Keratinocyte (primary cell): ENCODE data around the gene TBCD. TPM values are rescaled to one million over a fixed set of nuclear protein-coding genes. Genes with fewer than 3 reads are reported as not detected.

ENCODE experiments used
- DNase-seq: peaks from one replicate; pipeline ENCODE4 v3.0.0-alpha.2; 2011; ENCODE audit warnings: low read depth, missing footprints, low spot score
- FAIRE-seq: peaks from 2 replicates; lab custom pipeline; 2011; peaks lifted over from hg19 to GRCh38; lab: Jason Lieb, UNC
- H2AFZ ChIP-seq: 2 replicates; pipeline ENCODE4 v1.6.0; 2012; ENCODE audit warnings: low read length, control low read depth, inconsistent platforms; ENCODE audit not compliant: control insufficient read depth
- H3K27ac ChIP-seq: 2 replicates; pipeline ENCODE4 v1.5.1; 2011; ENCODE audit warnings: low read length; ENCODE audit not compliant: control insufficient read depth, insufficient read depth
- H3K27me3 ChIP-seq: 3 replicates; pipeline ENCODE4 v1.6.0; 2011; ENCODE audit warnings: low read length; ENCODE audit not compliant: control insufficient read depth, insufficient read depth; ENCODE audit errors: extremely low read depth
- H3K36me3 ChIP-seq, 2 experiments: 2 replicates in 1 of 2; 3 replicates in 1 of 2; pipeline ENCODE4 v1.5.1; 2011; ENCODE audit warnings: low read length in 2 of 2, mild to moderate bottlenecking in 1 of 2; ENCODE audit not compliant: control insufficient read depth in 2 of 2, insufficient read depth in 2 of 2; ENCODE audit errors: extremely low read depth in 1 of 2
- H3K4me1 ChIP-seq: 3 replicates; pipeline ENCODE4 v1.5.1; 2011; ENCODE audit warnings: low read length; ENCODE audit not compliant: control insufficient read depth, insufficient read depth; ENCODE audit errors: extremely low read depth
- H3K4me2 ChIP-seq: 3 replicates; pipeline ENCODE4 v1.6.0; 2011; ENCODE audit warnings: low read depth, low read length; ENCODE audit not compliant: control insufficient read depth, insufficient read depth; ENCODE audit errors: extremely low read depth
- H3K4me3 ChIP-seq, 3 experiments: fragments of 200-600 bp in 1 of 3; sonication (generic) in 1 of 3; 2 replicates in 2 of 3; 3 replicates in 1 of 3; pipeline ENCODE4 v1.5.1; 2011 to 2016; ENCODE audit warnings: low read length in 3 of 3, mild to moderate bottlenecking in 3 of 3, control low read depth in 2 of 3, inconsistent platforms in 1 of 3, low read depth in 1 of 3, mixed read lengths in 1 of 3, mixed run types in 1 of 3, moderate library complexity in 1 of 3; ENCODE audit not compliant: control insufficient read depth in 2 of 3, insufficient read depth in 2 of 3; ENCODE audit errors: extremely low read depth in 1 of 3
- H3K79me2 ChIP-seq: 2 replicates; pipeline ENCODE4 v1.6.0; 2012; ENCODE audit warnings: low read length; ENCODE audit not compliant: control insufficient read depth, insufficient read depth
- H3K9ac ChIP-seq: 3 replicates; pipeline ENCODE4 v1.6.0; 2011; ENCODE audit warnings: low read length; ENCODE audit not compliant: control insufficient read depth, insufficient read depth; ENCODE audit errors: extremely low read depth
- H3K9me1 ChIP-seq: 3 replicates; pipeline ENCODE4 v1.6.0; 2011; ENCODE audit warnings: low read length; ENCODE audit not compliant: control insufficient read depth, insufficient read depth; ENCODE audit errors: extremely low read depth
- H3K9me3 ChIP-seq: 2 replicates; pipeline ENCODE4 v1.5.1; 2012; ENCODE audit warnings: low read depth, low read length; ENCODE audit not compliant: control insufficient read depth
- H4K20me1 ChIP-seq: 3 replicates; pipeline ENCODE4 v1.6.0; 2011; ENCODE audit warnings: low read length; ENCODE audit not compliant: control insufficient read depth, insufficient read depth; ENCODE audit errors: extremely low read depth
- EZH2 ChIP-seq: IDR thresholded peaks from one replicate; pipeline ENCODE4 v1.6.1; 2012; ENCODE audit warnings: inconsistent platforms, mild to moderate bottlenecking, low read length, moderate library complexity
- dilution Hi-C: fragments of 300-500 bp; cut with MboI; formaldehyde crosslinking; loops from one replicate; pipeline ENCODE4 v1.7.0; 2020; ENCODE audit warnings: low sequenced_read_pairs; ENCODE audit not compliant: extremely low pct_ligation_motif_present
- polyA plus RNA-seq, 5 experiments: library from polyadenylated mRNA; depleted of rRNA in 3 of 5; stranded (reverse) in 3 of 5; stranded (forward) in 1 of 5; unstranded in 1 of 5; fragments of >200 nt; gene quantifications; 1 replicate in 1 of 5; 2 replicates in 3 of 5; 3 replicates in 1 of 5; pipeline versions ENCODE4 v1.2.1 to v1.2.3, GENCODE V29; 2011 to 2012; ENCODE audit warnings: missing spikeins in 2 of 5, low read depth in 1 of 5, low replicate concordance in 1 of 5
- TF ChIP-seq, protein P1 (sequence below), 3 experiments: IDR thresholded peaks in 1 of 3; conservative IDR thresholded peaks in 1 of 3; optimal IDR thresholded peaks in 1 of 3; 2 replicates in 2 of 3; 3 replicates in 1 of 3; pipeline versions ENCODE3 to v1.5.1; 2011; ENCODE audit warnings: low read length in 3 of 3, mild to moderate bottlenecking in 3 of 3, moderate library complexity in 2 of 3, control low read depth in 1 of 3, inconsistent platforms in 1 of 3; ENCODE audit not compliant: insufficient read depth in 2 of 3; ENCODE audit errors: extremely low read depth in 1 of 3

The TBCD gene
- polyA plus RNA-seq, 1 donor (not counting 4 experiments of a cell fraction or from before 2014, with no cell fraction given): 36.2 TPM

DNA sequence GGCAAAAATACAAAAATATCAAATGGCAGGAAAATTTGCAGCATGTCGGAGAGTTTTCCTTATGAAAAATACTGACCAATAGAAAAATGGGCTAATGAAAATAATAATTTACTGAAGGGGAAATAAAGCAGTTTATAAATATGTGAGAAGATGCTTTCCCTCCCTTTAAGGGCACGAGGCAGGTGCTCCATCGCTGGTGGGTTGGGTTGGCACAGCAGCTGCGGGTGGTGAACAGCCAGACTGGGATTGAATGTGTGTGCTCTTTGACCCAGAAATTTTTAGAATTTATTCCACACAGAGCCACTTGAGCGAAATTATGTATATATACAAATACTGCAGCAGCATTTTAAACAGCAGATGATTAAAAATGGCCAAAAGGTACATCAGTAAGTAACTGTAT is 197.1 kb downstream of the TBCD start:
- Histone ChIP-seq H3K9me1 (no peaks in the 10 kb centered on the region), H3K9me3 (peaks cover 16% of the 10 kb centered on the region), H3K4me2 (no peak overlapping the region), H4K20me1 (no peaks in the 10 kb centered on the region), H3K27ac (no peak overlapping the region), H3K4me1 (no peaks in the 10 kb centered on the region), H3K27me3 (no peaks in the 10 kb centered on the region), H3K4me3 (no peak overlapping the region), H3K79me2 (no peaks in the 10 kb centered on the region), H3K36me3 (peaks cover under 1 to 3% of the 10 kb centered on the region in 2 experiments), H2AFZ (no peak overlapping the region), H3K9ac (no peak overlapping the region)
- no peak for FAIRE-seq
- no peak for TF ChIP-seq EZH2
- TF ChIP-seq, protein P1, sequence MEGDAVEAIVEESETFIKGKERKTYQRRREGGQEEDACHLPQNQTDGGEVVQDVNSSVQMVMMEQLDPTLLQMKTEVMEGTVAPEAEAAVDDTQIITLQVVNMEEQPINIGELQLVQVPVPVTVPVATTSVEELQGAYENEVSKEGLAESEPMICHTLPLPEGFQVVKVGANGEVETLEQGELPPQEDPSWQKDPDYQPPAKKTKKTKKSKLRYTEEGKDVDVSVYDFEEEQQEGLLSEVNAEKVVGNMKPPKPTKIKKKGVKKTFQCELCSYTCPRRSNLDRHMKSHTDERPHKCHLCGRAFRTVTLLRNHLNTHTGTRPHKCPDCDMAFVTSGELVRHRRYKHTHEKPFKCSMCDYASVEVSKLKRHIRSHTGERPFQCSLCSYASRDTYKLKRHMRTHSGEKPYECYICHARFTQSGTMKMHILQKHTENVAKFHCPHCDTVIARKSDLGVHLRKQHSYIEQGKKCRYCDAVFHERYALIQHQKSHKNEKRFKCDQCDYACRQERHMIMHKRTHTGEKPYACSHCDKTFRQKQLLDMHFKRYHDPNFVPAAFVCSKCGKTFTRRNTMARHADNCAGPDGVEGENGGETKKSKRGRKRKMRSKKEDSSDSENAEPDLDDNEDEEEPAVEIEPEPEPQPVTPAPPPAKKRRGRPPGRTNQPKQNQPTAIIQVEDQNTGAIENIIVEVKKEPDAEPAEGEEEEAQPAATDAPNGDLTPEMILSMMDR (optimal IDR thresholded peaks at IDR 0.05 in 1 of 3, IDR thresholded peaks at IDR 0.05 in 1 of 3, conservative IDR thresholded peaks at IDR 0.05 in 1 of 3; ENCODE audit: extremely low read depth in 1 of 3, insufficient read depth in 2 of 3, low read length in 3 of 3): no peak
- dilution Hi-C loops: no loop called here
- DNase-seq: no peak

DNA sequence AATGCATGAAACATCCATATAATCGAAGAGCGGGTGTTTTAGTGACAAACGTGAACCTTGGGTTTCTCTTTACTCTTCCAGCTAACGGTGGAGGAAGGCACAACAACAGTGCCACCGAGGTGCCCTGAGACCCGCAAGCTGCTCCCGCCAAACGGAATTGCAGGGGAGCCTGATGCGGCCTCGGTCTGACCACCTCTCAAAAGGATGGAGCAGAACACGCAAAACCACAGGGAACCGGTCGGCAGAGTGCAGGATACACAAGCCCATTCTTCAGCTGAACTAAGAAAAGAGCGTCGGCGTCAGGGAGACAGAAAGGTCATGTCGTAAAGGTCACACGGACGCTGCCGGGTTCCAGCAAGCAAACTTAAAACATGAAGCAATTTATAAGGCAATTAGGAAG is 197.5 kb downstream of the TBCD start:
- H3K27ac ChIP-seq: no peak overlapping the region
- no peak overlapping the region for H3K9ac ChIP-seq
- no peak for FAIRE-seq
- no peak overlapping the region for H3K4me2 ChIP-seq
- no peaks in the 10 kb centered on the region for H3K79me2 ChIP-seq
- TF ChIP-seq EZH2: no peak
- TF ChIP-seq, protein P1 (optimal IDR thresholded peaks at IDR 0.05 in 1 of 3, IDR thresholded peaks at IDR 0.05 in 1 of 3, conservative IDR thresholded peaks at IDR 0.05 in 1 of 3; ENCODE audit: extremely low read depth in 1 of 3, insufficient read depth in 2 of 3, low read length in 3 of 3): no peak
- no peaks in the 10 kb centered on the region for H4K20me1 ChIP-seq
- H2AFZ ChIP-seq: no peak overlapping the region
- DNase-seq: no peak
- dilution Hi-C loops: no loop called here
- H3K4me1 ChIP-seq: no peaks in the 10 kb centered on the region
- no peaks in the 10 kb centered on the region for H3K27me3 ChIP-seq
- H3K9me1 ChIP-seq: no peaks in the 10 kb centered on the region
- H3K9me3 ChIP-seq: peaks cover 13% of the 10 kb centered on the region
- H3K4me3 ChIP-seq: no peak overlapping the region
- H3K36me3 ChIP-seq: peaks cover 0 to under 1% of the 10 kb centered on the region in 2 experiments
